ENCODE measurements around the gene CD248. TPM values are rescaled to one million over a fixed set of nuclear protein-coding genes. Genes with fewer than 3 reads are reported as not detected.
A peak's percentile ranks its signal among the peaks of the same experiment; 100 is the strongest.

The CD248 gene
- total RNA-seq, 1 donor from 2014 or later = 193 TPM

- no peak for TF ChIP-seq CTCF (IDR thresholded peaks at IDR 0.05)
- Histone ChIP-seq H3K27ac (peak overlapping the region; percentile 94 to 99), H3K9me3 (no peaks in the 10 kb centered on the region), H3K4me1 (peaks cover 0 to 24% of the 10 kb centered on the region in 2 donors), H3K27me3 (no peaks in the 10 kb centered on the region), H3K4me3 (peak overlapping the region; percentile 63 to 84), H3K36me3 (peaks cover 32 to 39% of the 10 kb centered on the region in 2 donors)
- DNase-seq (ENCODE audit: low spot score in 2 of 2) = no peak
- intact Hi-C loops (cut with DNase I) = loop anchor here (2.0 to 10.0 kb wide), 3 partner anchors 194 to 604 kb away; partner anchors contain the start of genes CFL1, PACS1 and RELA
These were observed 50.3 kb downstream of the CD248 start for GRCh38 chr11:66266378-66267038.

GRCh38 chr11:66265531-66266377 lies 51.1 kb downstream of the CD248 start:
- Histone ChIP-seq H3K36me3 (peaks cover 31 to 46% of the 10 kb centered on the region in 2 donors), H3K4me1 (peaks cover 0 to 24% of the 10 kb centered on the region in 2 donors), H3K27ac (peak overlapping the region in 1 of 2 donors; percentile 94), H3K4me3 (no peak overlapping the region), H3K27me3 (no peaks in the 10 kb centered on the region), H3K9me3 (no peaks in the 10 kb centered on the region)
- intact Hi-C loops (cut with DNase I) = loop anchor here (2.0 to 10.0 kb wide), 3 partner anchors 193 to 603 kb away; partner anchors contain the start of genes CFL1, PACS1 and RELA
- DNase-seq (ENCODE audit: low spot score in 2 of 2) = no peak
- no peak for TF ChIP-seq CTCF (IDR thresholded peaks at IDR 0.05)

GRCh38 chr11:66264914-66265313 lies 51.9 kb downstream of the CD248 start:
- Histone ChIP-seq H3K36me3 (peaks cover 31 to 54% of the 10 kb centered on the region in 2 donors), H3K4me3 (no peak overlapping the region), H3K4me1 (peaks cover 0 to 16% of the 10 kb centered on the region in 2 donors), H3K9me3 (no peaks in the 10 kb centered on the region), H3K27me3 (no peaks in the 10 kb centered on the region), H3K27ac (no peak overlapping the region)
- no peak for DNase-seq (ENCODE audit: low spot score in 2 of 2)
- intact Hi-C loops (cut with DNase I) = loop anchor here (5.0 to 10.0 kb wide), 2 partner anchors 193 to 410 kb away; partner anchors contain the start of genes CFL1 and PACS1
- peak in 1 of 3 experiments; percentile 13 for TF ChIP-seq CTCF (IDR thresholded peaks at IDR 0.05)

Other genes with a start within 250 kb of the CD248 start
- gene PACS1, start 246.8 kb downstream of the CD248 start, total RNA-seq = 138 TPM
- gene KLC2, start 59.3 kb downstream of the CD248 start, total RNA-seq = 29.9 TPM
- 171 TPM for gene RAB1B, start 48.4 kb downstream of the CD248 start, total RNA-seq
- not detected for gene CNIH2, start 38.9 kb downstream of the CD248 start, total RNA-seq
- gene YIF1A, start 27.9 kb downstream of the CD248 start, total RNA-seq = 161 TPM
- 3.6 TPM for gene TMEM151A, start 25.1 kb downstream of the CD248 start, total RNA-seq
- 28.5 TPM for gene RIN1, start 19.4 kb upstream of the CD248 start, total RNA-seq
- gene BRMS1, start 28.1 kb upstream of the CD248 start, total RNA-seq = 24.8 TPM
- gene B4GAT1, start 30.6 kb upstream of the CD248 start, total RNA-seq = 64.2 TPM
- not detected for gene SLC29A2, start 54.7 kb upstream of the CD248 start, total RNA-seq
- gene NPAS4, start 104.0 kb upstream of the CD248 start, total RNA-seq = 5.0 TPM
- 96.2 TPM for gene MRPL11, start 121.8 kb upstream of the CD248 start, total RNA-seq
- gene PELI3, start 149.9 kb upstream of the CD248 start, total RNA-seq = 13.2 TPM
- 14.8 TPM for gene DPP3, start 163.4 kb upstream of the CD248 start, total RNA-seq
- gene BBS1, start 193.6 kb upstream of the CD248 start, total RNA-seq = 39.6 TPM
- gene ZDHHC24, start 229.0 kb upstream of the CD248 start, total RNA-seq = 18.0 TPM
- not detected for gene ACTN3, start 229.9 kb upstream of the CD248 start, total RNA-seq